Measurements from ENCODE around the gene QSOX2. TPM values are rescaled to one million over a fixed set of nuclear protein-coding genes. Genes with fewer than 3 reads are reported as not detected.

QSOX2 gene
- total RNA-seq, 2 experiments from 2014 or later = 50.0 to 57.5 TPM

DNA sequence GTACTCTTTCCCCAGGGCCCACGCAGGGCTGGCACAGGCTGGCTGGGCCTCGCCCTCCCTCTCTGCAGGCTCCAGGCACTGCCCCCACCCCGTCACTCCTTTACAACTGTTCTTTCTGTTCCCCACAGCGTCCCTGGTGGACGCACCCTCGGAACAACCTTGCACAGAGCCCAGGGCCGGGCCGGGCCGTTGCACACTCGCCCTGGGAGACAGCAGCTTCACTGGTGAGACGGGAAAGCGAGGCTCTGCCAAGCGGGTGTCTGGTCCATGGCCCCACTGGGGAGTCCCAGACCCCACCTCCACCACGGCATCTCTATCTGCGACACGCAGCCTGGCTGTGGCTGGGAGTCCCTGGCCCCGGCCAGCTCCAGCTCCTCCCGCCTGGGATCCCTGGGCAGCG lies 18.4 kb upstream of the QSOX2 start:
- Histone ChIP-seq H3K9me3 (ENCODE audit: low read length) (no peaks in the 10 kb centered on the region), H3K4me3 (ENCODE audit: low read depth, low read length, poor library complexity, severe bottlenecking) (no peak overlapping the region), H3K79me2 (ENCODE audit: insufficient read depth, low read depth, low read length) (no peaks in the 10 kb centered on the region), H3K4me2 (ENCODE audit: low read length) (no peak overlapping the region), H3K9me2 (ENCODE audit: insufficient read depth, low read length) (no peaks in the 10 kb centered on the region), H3K4me1 (ENCODE audit: insufficient read depth, low read length, poor library complexity, severe bottlenecking) (peaks cover 9% of the 10 kb centered on the region), H4K20me1 (ENCODE audit: insufficient read depth, low read length) (no peaks in the 10 kb centered on the region), H3K27ac (ENCODE audit: low read depth, low read length, poor library complexity, severe bottlenecking) (no peak overlapping the region), H2AFZ (ENCODE audit: low read length) (no peak overlapping the region), H3K36me3 (ENCODE audit: insufficient read depth, low read length) (no peaks in the 10 kb centered on the region)
- intact Hi-C loops (cut with micrococcal nuclease; ENCODE audit: unreplicated experiment) = no loop called here
- no peak for DNase-seq (ENCODE audit: low spot score)
- no TSS peak for BruUV-seq (replicated peaks)
- POLR2A ChIA-PET = interaction anchor here (0.6 kb wide), 1 partner anchor 108 kb away, joined by 3 read pairs; no protein-coding TSS in a partner anchor
- TF ChIP-seq, protein P1, sequence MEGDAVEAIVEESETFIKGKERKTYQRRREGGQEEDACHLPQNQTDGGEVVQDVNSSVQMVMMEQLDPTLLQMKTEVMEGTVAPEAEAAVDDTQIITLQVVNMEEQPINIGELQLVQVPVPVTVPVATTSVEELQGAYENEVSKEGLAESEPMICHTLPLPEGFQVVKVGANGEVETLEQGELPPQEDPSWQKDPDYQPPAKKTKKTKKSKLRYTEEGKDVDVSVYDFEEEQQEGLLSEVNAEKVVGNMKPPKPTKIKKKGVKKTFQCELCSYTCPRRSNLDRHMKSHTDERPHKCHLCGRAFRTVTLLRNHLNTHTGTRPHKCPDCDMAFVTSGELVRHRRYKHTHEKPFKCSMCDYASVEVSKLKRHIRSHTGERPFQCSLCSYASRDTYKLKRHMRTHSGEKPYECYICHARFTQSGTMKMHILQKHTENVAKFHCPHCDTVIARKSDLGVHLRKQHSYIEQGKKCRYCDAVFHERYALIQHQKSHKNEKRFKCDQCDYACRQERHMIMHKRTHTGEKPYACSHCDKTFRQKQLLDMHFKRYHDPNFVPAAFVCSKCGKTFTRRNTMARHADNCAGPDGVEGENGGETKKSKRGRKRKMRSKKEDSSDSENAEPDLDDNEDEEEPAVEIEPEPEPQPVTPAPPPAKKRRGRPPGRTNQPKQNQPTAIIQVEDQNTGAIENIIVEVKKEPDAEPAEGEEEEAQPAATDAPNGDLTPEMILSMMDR (conservative IDR thresholded peaks at IDR 0.05; ENCODE audit: low read length) = no peak
- TF ChIP-seq EZH2phosphoT487 (IDR thresholded peaks at IDR 0.05; ENCODE audit: borderline replicate concordance, low read depth, low read length) = no peak
- CTCF ChIA-PET (ENCODE audit: unreplicated experiment) = no interaction called here

DNA sequence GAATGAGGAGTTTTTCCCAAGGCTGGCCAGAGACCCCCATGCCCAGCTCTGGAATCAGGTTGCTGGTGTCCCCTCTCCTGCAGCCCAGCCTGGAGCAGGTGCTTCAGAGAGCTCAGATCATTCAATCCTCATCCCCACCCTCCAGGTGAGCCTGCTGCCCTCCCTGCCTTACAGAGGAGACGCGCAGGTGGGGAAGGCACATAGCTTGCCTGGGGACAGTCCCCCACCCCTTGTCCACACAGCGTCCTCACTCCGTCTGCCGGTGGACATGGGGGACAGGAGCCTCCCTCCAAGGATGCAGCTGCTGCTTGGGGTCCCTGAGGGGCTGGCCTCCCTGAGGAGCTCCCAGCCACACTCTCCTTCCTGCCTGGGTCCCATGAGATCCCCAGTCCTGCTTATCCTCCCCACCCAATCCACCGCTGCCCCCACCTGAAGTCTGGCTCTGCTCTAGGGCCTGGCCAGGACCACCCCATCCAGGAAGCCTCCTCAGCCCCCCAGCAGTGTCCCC lies 17.1 kb upstream of the QSOX2 start:
- TF ChIP-seq, protein P1 (conservative IDR thresholded peaks at IDR 0.05; ENCODE audit: low read length) = no peak
- no peak for TF ChIP-seq EZH2phosphoT487 (IDR thresholded peaks at IDR 0.05; ENCODE audit: borderline replicate concordance, low read depth, low read length)
- H3K9me2 ChIP-seq (ENCODE audit: insufficient read depth, low read length) = no peaks in the 10 kb centered on the region
- no peaks in the 10 kb centered on the region for H4K20me1 ChIP-seq (ENCODE audit: insufficient read depth, low read length)
- no peaks in the 10 kb centered on the region for H3K36me3 ChIP-seq (ENCODE audit: insufficient read depth, low read length)
- POLR2A ChIA-PET = interaction anchor here (1.0 to 1.4 kb wide), 2 partner anchors 36 to 38 kb away, joined by 3 read pairs; no protein-coding TSS in a partner anchor
- DNase-seq (ENCODE audit: low spot score) = no peak
- BruUV-seq (replicated peaks) = no TSS peak
- no peak overlapping the region for H2AFZ ChIP-seq (ENCODE audit: low read length)
- no peaks in the 10 kb centered on the region for H3K79me2 ChIP-seq (ENCODE audit: insufficient read depth, low read depth, low read length)
- intact Hi-C loops (cut with micrococcal nuclease; ENCODE audit: unreplicated experiment) = no loop called here
- H3K27ac ChIP-seq (ENCODE audit: low read depth, low read length, poor library complexity, severe bottlenecking) = no peak overlapping the region
- CTCF ChIA-PET (ENCODE audit: unreplicated experiment) = no interaction called here
- H3K4me2 ChIP-seq (ENCODE audit: low read length) = no peak overlapping the region
- H3K4me1 ChIP-seq (ENCODE audit: insufficient read depth, low read length, poor library complexity, severe bottlenecking) = peaks cover 4% of the 10 kb centered on the region
- H3K9me3 ChIP-seq (ENCODE audit: low read length) = no peaks in the 10 kb centered on the region
- no peak overlapping the region for H3K4me3 ChIP-seq (ENCODE audit: low read depth, low read length, poor library complexity, severe bottlenecking)

DNA sequence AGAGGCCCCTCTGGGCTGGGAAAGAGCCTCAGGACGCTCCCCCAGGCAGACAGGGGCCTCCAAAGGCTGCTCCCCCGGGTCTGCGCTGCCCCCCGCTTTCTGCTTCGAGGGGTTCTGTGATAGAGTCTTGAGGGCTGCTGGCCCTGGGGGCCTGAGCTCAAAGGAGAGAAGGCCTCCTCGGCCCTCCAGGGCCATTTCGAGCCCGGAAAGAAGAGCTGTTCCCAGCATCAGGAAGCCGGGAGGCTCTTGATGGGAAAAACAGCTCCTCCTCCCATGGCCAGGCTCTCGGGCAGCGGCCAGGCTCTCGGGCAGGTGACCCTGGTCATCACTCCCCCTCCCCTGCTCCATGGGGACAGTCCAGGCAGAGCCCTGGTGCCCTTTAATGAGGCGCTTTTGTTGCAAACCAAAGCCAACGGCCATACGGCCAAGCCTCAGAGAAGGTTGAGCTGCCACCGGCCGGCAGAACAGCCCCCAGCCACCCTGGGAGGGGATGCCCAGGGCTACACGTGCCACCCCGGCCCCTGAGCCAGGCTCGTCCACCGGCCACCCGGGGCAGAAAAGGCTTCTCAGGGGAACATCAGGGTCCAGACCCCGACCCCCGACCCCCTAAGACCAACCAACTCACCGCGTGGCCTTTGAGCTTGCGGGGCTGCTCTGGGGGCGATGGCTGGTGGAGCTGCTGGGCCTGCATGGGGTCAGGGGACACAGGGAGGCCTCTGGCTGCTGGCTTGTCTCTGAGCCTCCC lies 16.2 kb upstream of the QSOX2 start:
- Histone ChIP-seq H3K9me3 (ENCODE audit: low read length) (no peaks in the 10 kb centered on the region), H3K4me3 (ENCODE audit: low read depth, low read length, poor library complexity, severe bottlenecking) (no peak overlapping the region), H3K79me2 (ENCODE audit: insufficient read depth, low read depth, low read length) (no peaks in the 10 kb centered on the region), H3K4me2 (ENCODE audit: low read length) (no peak overlapping the region), H3K27ac (ENCODE audit: low read depth, low read length, poor library complexity, severe bottlenecking) (no peak overlapping the region), H4K20me1 (ENCODE audit: insufficient read depth, low read length) (no peaks in the 10 kb centered on the region), H3K4me1 (ENCODE audit: insufficient read depth, low read length, poor library complexity, severe bottlenecking) (no peaks in the 10 kb centered on the region), H2AFZ (ENCODE audit: low read length) (no peak overlapping the region), H3K36me3 (ENCODE audit: insufficient read depth, low read length) (no peaks in the 10 kb centered on the region), H3K9me2 (ENCODE audit: insufficient read depth, low read length) (no peaks in the 10 kb centered on the region)
- BruUV-seq (replicated peaks) = no TSS peak
- no peak for DNase-seq (ENCODE audit: low spot score)
- ChIA-PET CTCF (ENCODE audit: unreplicated experiment) (no interaction called here), POLR2A (interaction anchor here (1.0 to 1.4 kb wide), 2 partner anchors 35 to 37 kb away, joined by 3 read pairs; no protein-coding TSS in a partner anchor)
- intact Hi-C loops (cut with micrococcal nuclease; ENCODE audit: unreplicated experiment) = no loop called here
- TF ChIP-seq EZH2phosphoT487 (IDR thresholded peaks at IDR 0.05; ENCODE audit: borderline replicate concordance, low read depth, low read length) = no peak
- TF ChIP-seq, protein P1 (conservative IDR thresholded peaks at IDR 0.05; ENCODE audit: low read length) = no peak
